Ascending aorta (tissue), 2 donors: ENCODE results near the gene FOXJ3. TPM values are rescaled to one million over a fixed set of nuclear protein-coding genes. Genes with fewer than 3 reads are reported as not detected.

ENCODE experiments used
- DNase-seq, 2 donors: peaks; one replicate each; pipeline ENCODE4 v3.0.0-alpha.2; 2019; ENCODE audit warnings: low spot score in 2 of 2
- H3K27ac ChIP-seq, 2 donors: fragments of 200-600 bp; sonication (generic); one replicate each; pipeline ENCODE4 v1.5.1; 2016 to 2017; ENCODE audit warnings: mild to moderate bottlenecking in 1 of 2
- H3K27me3 ChIP-seq: fragments of 200-600 bp; sonication (generic); one replicate; pipeline ENCODE4 v1.5.1; 2017
- H3K36me3 ChIP-seq, 2 donors: fragments of 200-600 bp; sonication (generic); one replicate each; pipeline ENCODE4 v1.5.1; 2016
- H3K4me1 ChIP-seq, 2 donors: fragments of 200-600 bp; sonication (generic); one replicate each; pipeline ENCODE4 v1.5.1; 2016 to 2017; ENCODE audit warnings: mild to moderate bottlenecking in 1 of 2
- H3K4me3 ChIP-seq, 2 donors: fragments of 200-600 bp; sonication (generic); one replicate each; pipeline ENCODE4 v1.5.1; 2016 to 2017; ENCODE audit warnings: mild to moderate bottlenecking in 1 of 2
- H3K9me3 ChIP-seq, 2 donors: fragments of 200-600 bp; sonication (generic); one replicate each; pipeline ENCODE4 v1.5.1; 2016
- CTCF ChIP-seq, 3 experiments: fragments of 200-600 bp in 2 of 3; fragments of 450-650 bp in 1 of 3; sonication (generic) in 2 of 3; IDR thresholded peaks; one replicate each; pipeline ENCODE4 v1.5.1; 2016 to 2019; ENCODE audit warnings: antibody characterized with exemption in 3 of 3, mild to moderate bottlenecking in 1 of 3, moderate library complexity in 1 of 3
- intact Hi-C: fragments of 100-400 bp; cut with DNase I; formaldehyde crosslinking; loops from one replicate; pipeline ENCODE4 v1.15.1; 2023
- total RNA-seq: library from RNA; depleted of rRNA; stranded (reverse); fragments of >200 nt; gene quantifications from one replicate; pipeline ENCODE4 v1.1.0, GENCODE V29; 2016

FOXJ3 gene
- total RNA-seq, 1 donor from 2014 or later, result 62.8 TPM

GRCh38 chr1:42201986-42202385 is 133.0 kb downstream of the FOXJ3 start:
- intact Hi-C loops, result no loop called here
- Histone ChIP-seq H3K36me3 (peaks cover 17 to 26% of the 10 kb centered on the region in 2 donors), H3K27me3 (no peaks in the 10 kb centered on the region), H3K4me1 (no peaks in the 10 kb centered on the region), H3K27ac (no peak overlapping the region), H3K4me3 (no peak overlapping the region), H3K9me3 (no peaks in the 10 kb centered on the region)
- no peak for DNase-seq
- TF ChIP-seq CTCF (IDR thresholded peaks at IDR 0.05), result no peak

DNA sequence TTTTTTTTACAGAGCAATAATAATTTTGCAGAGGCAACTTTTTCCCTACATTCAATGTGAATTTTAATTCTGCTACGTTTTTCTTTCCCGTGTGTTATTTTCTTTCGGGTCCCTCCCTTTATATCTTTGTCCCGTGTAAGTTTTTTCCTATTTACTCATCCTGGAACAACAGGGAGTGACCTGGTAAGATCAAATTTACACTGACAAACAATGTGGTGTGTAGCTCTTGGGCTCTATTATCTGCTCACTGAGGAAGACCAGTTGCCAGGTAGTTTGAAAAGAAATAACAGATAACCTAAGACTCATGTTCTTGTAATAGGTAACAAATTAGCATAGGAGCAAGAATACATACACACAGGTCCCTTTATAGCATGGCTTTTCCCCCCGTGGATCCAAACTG is 136.8 kb downstream of the FOXJ3 start:
- no peaks in the 10 kb centered on the region for H3K4me1 ChIP-seq
- H3K27ac ChIP-seq, result no peak overlapping the region
- TF ChIP-seq CTCF (IDR thresholded peaks at IDR 0.05), result no peak
- H3K4me3 ChIP-seq, result no peak overlapping the region
- H3K27me3 ChIP-seq, result no peaks in the 10 kb centered on the region
- no peaks in the 10 kb centered on the region for H3K9me3 ChIP-seq
- no peak for DNase-seq
- intact Hi-C loops, result no loop called here
- peaks cover 16 to 46% of the 10 kb centered on the region in 2 donors for H3K36me3 ChIP-seq

- no peaks in the 10 kb centered on the region for H3K27me3 ChIP-seq
- no peak for TF ChIP-seq CTCF (IDR thresholded peaks at IDR 0.05)
- H3K9me3 ChIP-seq, result no peaks in the 10 kb centered on the region
- no peak for DNase-seq
- no peaks in the 10 kb centered on the region for H3K4me1 ChIP-seq
- intact Hi-C loops, result no loop called here
- peaks cover 7 to 45% of the 10 kb centered on the region in 2 donors for H3K36me3 ChIP-seq
- H3K27ac ChIP-seq, result no peak overlapping the region
- H3K4me3 ChIP-seq, result no peak overlapping the region
These were observed 139.2 kb downstream of the FOXJ3 start for GRCh38 chr1:42195841-42196240.

- Histone ChIP-seq H3K4me3 (no peak overlapping the region), H3K4me1 (no peaks in the 10 kb centered on the region), H3K36me3 (peaks cover 19 to 64% of the 10 kb centered on the region in 2 donors), H3K9me3 (no peaks in the 10 kb centered on the region), H3K27ac (no peak overlapping the region), H3K27me3 (no peaks in the 10 kb centered on the region)
- no peak for DNase-seq
- no peak for TF ChIP-seq CTCF (IDR thresholded peaks at IDR 0.05)
- intact Hi-C loops, result no loop called here
These were observed 142.9 kb downstream of the FOXJ3 start for GRCh38 chr1:42192106-42192505.

DNA sequence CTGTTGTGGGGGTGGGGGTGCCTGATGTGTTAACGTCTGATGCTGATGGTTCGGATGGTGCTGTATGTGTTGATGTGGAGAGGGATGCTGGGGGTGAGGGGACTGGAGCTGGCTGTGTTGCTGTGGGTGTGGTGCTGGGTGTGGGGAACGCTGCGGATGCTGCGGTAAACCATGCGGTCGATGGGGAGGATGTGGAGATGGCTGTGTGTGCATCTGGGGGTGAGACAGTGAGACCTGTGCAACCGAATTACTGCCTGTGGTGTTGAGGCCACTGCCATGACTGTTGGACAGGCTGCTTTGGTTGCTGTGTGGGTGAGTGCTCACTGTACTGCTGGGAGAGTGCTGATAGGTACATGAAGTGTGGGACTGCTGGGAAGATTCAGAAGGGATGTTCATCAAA is 143.7 kb downstream of the FOXJ3 start:
- Histone ChIP-seq H3K27ac (no peak overlapping the region), H3K9me3 (no peaks in the 10 kb centered on the region), H3K36me3 (peaks cover 15 to 59% of the 10 kb centered on the region in 2 donors), H3K4me1 (no peaks in the 10 kb centered on the region), H3K27me3 (no peaks in the 10 kb centered on the region), H3K4me3 (no peak overlapping the region)
- no peak for DNase-seq
- TF ChIP-seq CTCF (IDR thresholded peaks at IDR 0.05), result no peak
- intact Hi-C loops, result no loop called here
